MV-4-11 (cell line): Measurements from ENCODE around the gene TXNDC15.
"Not testable (repeated sequence)": the region's sequence is repeated elsewhere in the genome, so short reads cannot be mapped to it uniquely, and the experiment has no call there.

Experiments
- DNase-seq: peaks from one replicate; lab custom pipeline; 2025; lab: John Stamatoyannopoulos, UW

Gene TXNDC15, protein sequence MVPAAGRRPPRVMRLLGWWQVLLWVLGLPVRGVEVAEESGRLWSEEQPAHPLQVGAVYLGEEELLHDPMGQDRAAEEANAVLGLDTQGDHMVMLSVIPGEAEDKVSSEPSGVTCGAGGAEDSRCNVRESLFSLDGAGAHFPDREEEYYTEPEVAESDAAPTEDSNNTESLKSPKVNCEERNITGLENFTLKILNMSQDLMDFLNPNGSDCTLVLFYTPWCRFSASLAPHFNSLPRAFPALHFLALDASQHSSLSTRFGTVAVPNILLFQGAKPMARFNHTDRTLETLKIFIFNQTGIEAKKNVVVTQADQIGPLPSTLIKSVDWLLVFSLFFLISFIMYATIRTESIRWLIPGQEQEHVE

DNA sequence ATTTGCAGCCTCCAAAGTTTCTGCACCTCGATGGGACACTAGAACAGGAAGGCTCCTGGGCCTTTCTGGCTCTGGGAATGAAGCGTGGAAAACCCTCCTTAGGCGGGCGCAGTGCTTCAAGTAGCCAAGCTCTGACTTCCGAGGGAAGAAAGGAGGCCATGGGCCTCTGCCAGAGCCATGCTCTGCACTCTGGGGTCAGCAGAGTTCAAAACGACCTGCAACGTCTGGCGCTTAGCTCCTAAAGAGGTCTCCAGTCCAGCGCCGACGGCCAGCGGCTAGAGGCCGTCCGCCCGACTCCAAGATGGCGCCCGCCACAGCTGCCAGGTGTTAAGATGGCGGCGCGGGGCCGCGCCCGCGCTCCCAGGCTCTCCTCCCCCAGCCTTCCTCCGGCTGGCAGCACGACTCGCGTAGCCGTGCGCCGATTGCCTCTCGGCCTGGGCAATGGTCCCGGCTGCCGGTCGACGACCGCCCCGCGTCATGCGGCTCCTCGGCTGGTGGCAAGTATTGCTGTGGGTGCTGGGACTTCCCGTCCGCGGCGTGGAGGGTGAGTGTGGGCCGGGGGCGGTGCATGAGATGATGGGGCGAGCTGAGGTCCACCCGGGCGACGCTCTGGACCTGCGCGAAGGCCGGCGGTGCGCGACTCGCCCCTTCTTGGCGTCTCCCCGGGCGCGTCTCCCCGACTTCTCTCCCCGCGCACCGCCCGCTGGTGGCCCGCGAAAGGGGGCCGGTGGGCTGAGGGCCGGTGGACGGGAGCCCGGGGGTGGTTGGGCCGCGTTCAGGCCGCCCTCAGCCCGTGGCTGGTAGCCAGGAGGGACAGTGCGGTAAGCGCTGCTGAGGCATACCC is at the start of gene TXNDC15:
TSS of gene TXNDC15 (plus strand) at position 385 of the 844 bp plus-strand sequence. CDS start at position 442, 57 bp downstream.
- DNase-seq, result peak; percentile 70

DNA sequence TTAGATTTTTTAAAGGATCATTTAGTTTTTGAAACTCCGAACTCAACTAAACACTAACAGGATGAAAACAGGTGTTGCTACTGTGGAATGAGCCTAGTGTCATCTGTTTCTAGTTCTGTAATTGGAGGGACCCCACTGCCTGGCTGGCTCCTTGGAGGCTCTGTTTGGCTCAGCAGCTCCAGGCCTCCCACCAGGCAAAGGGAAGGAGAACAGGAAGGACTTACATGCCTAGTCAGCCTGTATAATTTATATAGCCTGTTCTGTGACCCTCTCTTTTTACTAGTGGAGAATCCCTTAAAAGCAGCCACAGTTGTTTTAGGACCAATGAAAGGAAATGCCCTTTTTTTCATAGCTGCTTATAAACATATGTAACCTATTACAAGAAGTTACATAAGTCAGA is 49.5 kb upstream of the TXNDC15 start:
- no peak for DNase-seq

DNA sequence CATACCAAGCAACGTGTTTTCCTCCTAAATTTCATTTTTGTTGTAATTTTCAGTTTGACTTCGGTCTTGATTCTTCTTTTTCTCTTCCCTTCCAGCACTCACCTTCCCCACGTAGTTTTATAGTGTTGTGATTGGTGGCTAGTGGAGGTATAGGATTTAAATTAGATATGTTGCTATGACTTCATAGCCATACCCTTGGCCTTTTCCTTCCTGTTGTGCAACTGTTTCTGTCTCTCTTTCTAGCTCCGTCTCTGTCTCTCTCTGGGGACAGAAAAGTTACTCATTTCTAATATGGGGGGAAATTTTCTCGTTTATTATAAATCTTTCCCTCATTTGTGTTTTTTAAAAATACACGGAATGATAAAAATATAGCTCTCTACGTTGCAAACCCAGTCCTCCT is 49.0 kb upstream of the TXNDC15 start:
- peak; percentile 31 for DNase-seq

DNA sequence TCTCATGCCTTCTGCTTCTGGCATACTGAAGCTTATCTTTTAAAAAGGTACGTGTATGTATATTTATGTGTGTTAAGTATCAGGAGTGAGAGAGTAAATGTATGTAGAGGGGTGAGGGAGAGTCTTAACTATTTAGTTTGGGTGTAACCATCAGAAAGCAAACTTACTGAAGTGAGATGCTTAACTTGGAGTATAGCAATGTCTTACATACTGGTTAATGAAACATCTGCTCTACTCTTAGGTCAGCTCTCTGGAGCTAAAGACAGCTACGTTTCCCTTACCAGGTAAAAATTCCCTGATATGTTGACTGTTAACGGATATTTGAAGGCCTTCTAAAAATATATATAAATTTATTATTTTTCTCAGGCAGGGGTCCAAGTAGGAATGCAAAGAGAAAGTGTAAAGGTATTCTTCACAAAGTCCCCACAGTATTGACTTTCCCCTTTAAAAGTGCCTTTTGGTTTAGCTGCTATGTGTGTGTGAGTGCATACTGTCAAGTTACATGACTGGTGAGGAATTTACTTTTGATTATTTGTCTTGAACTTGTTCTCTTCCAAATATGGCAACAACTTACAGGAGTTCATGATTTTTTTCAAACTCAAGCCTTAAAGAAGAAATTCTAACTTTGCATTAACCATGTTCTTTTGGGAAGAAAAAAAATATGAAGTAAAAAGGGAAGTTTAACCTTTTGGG is 40.7 kb upstream of the TXNDC15 start:
- DNase-seq, result no peak

DNA sequence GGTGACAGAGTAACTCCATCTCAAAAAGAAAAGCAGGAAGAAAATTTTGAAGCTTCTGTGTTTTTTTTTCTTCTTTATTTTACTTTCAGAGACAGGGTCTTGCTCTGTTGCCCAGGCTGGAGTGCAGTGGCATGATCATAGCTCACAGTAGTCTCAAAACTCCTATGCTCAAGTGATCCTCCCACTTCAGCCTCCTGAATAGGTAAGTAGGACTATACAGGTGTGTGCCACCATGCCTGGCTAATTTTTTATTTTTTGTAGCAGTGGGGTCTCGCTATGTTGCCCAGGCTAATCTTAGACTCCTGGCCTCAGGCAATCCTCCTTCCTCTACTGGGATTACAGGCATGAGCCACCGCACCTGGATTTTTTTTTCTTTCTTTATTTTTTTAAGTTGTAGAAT is 38.5 kb upstream of the TXNDC15 start:
- DNase-seq, result no peak

DNA sequence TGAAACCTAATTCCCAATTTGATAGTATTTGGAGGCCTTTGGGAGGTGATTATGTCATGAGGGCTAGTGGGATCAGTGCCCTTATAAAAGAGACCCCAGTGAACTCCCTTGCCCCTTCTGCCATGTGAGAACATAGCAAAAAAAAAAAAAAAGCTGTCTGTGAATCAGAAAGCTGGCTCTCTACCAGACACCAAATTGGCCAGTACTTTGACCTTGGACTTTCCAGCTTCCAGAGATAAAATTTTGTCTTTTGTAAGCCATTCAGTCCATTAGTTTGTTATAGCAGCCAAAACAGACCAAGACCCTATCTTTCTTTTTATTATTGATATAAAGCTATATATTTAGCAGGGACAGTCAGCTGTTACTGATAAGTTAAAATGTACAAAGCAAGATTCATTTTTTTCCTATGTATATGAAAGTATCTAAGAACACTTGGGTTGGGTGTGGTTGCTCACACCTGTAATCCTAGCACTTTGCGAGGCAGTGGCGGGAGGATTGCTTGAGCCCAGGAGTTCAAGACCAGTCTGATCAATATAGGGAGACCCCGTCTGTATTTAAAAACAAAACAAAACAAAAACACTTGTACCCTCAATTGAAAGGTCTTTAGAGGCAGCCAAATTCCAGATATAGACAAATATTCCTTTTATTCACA is 36.5 kb upstream of the TXNDC15 start:
- no peak for DNase-seq

DNA sequence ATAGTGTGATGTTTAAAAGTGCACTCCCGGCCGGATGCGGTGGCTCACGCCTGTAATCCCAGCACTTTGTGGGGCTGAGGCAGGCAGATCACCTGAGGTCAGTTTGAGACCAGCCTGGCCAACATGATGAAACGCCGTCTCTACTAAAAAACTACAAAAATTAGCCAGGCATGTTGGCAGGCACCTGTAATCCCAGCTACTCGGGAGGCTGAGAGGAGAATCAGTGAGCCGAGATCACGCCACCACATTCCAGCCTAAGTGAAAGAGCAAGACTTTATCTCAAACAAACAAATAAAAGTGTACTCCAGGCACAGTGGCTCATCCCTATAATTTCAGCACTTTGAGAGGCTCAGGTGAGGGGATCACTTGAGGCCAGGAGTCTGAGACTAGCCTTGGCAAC is 35.8 kb upstream of the TXNDC15 start:
- DNase-seq, result not testable (repeated sequence)

DNA sequence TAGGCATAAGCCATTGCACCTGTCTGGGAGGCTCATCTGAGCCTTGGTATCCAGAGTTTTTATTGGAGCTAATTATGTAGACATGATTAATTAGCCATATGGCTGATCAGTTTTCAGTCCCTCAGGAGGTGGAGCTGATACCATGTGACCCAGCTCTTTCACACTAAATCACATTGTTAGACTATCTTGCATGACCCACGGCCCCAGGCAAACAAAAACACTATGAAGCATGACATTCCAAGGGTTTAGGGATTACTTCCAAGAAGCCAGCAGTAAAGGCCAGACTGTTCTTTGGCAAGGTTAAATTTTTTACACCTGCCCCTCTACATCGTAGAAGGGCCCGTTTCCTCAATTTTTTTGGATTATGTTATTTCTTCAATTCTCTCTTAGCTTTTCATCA is 33.4 kb upstream of the TXNDC15 start:
- no peak for DNase-seq

DNA sequence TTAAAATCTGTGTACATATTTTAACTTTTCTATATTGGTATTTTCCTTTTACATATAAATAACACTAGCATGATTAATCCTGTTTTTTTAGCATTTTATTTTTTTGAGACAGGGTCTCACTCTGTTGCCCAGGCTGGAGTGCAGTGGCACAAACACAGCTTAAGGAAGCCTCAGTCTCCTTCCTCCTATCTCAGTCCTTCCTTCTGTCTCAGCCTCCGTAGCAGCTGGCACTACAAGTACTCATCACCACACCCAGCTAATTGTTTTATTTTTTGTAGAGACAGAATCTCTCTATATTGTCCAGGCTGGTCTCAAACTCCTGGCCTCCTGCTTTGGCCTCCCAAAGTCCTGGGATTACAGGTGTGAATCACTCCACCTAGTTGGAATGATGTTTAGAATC is 29.9 kb upstream of the TXNDC15 start:
- no peak for DNase-seq

DNA sequence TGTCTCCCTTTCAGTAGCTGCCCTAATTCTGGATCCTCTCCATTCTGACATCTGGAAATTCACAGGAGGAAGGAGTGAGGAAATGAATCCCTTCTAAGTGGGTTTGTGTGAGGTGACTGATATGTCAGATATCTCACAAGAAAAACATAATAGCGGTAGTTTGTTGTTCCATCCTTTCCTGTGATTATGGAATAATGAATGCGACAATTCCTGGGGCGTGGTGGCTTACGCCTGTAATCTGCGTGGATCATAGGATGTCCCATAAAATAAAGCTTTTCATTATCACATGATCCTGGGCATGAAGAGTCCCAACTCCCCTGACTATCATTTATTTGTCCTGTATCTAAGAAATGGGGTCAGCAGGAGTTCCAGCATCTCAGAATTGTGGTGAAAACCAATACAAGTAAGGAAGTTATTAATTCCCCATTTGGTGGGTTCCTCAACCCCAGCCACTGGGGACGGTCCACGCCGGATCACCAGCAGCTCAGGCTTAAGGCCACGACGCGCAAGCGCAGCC is 28.8 kb upstream of the TXNDC15 start:
- DNase-seq, result no peak

DNA sequence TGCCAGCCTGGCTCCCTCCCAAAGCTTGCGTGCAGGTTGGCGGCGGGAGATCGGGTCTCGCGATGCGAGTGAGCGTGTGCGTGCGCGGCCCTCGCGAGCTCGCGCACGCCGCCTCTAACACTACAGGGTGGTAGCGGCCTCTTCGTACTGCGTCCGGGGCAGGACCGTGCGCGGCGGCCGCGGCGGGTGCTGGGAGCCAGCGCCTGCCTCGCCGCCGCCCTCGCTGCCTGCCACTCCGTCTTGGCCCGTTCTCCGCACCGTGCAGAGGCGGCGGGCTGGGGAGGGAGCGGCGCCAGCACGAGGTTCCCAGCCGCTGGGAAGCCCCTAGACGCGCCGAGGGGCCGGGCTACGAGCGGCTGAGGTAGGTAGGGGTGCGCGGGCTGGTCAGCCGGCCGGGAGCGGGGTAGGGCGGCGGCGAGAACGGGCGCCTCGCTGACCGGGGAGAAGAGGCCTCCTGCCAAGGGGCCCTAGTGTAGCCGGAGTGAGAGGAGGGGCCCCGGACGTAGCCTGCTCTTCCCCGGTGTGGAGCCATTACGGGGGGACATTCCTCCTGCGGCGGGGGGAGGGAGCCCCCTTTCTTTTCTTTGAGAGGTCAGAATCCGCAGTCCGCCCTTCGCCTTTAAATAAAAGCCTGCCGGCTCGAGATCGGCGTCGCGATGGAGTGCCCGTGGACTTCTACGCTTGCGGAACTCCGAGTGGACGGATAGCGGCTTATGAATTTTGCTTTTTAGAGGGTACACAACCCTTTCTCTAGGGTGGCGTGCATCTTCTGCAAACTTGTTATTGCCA is 28.1 kb upstream of the TXNDC15 start, which contains the start of gene C5orf24:
TSS of gene C5orf24 (plus strand) at position 117 of the 789 bp plus-strand sequence. CDS start 8,933 bp downstream, outside the sequence.
- peak; percentile 93 for DNase-seq

DNA sequence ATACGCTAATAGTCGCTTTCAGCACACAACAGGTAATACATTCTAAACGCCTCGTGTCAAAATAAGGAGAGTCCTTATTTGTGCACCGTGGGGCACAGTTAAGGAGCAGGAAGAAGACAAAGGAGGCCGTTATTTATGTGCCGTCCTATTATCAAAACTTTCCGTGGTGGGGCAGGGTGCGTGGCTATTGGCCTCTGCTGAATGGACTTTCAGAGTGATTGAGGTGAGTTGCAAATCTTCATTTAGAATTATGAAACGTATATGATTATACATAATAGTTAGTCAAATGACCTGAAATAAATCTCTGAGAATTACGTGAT is 27.6 kb upstream of the TXNDC15 start:
- DNase-seq, result no peak

DNA sequence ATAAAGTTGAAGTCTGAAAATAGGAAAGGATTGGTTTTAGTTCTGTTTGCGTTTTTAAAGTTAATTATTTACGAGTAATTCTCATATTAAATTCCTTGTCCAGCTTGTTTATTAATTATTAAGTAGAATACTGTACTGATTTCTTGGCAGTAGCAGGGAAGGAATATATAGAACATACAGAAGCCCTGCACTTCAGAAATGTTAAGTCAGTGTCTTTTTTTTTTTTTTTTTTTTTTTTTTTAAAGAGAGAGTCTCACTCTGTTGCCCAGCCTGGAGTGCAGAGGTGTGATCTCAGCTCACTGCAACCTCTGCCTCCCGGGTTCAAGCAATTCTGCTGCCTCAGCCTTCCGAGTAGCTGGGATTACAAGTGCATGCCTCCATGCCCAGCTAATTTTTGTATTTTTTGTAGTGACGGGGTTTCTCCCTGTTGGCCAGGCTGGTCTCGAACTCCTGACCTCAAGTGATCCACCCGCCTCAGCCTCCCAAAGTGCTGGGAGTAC is 24.7 kb upstream of the TXNDC15 start:
- not testable (repeated sequence) for DNase-seq

DNA sequence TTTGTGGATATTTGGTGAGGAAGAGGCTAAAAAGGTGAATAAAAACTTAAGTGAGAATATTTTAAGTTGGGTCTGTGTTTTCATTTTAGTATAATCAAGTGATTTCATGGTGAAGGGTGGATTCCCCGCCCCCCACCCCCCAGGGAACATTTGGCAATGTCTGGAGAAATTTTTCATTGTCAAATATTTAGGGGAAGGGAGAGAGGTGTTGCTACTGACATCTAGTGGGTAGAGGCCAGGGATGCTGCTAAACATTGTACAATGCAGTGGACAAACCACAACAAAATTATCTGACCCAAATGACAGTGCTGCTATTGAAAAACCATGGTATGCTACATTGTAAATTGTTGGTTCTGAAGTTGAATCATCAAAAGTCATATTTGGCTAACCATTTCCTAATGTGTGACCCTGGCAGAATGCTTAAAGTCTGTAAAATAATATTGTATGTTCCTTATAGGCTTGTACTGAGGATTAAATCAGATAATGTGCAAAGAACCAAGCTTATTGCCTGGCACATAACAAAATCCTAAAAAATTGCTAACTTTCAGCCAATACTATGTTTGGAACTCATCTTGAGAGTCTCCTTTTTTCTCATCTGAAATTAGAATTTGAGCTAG is 22.8 kb upstream of the TXNDC15 start:
- DNase-seq, result peak; percentile 51

DNA sequence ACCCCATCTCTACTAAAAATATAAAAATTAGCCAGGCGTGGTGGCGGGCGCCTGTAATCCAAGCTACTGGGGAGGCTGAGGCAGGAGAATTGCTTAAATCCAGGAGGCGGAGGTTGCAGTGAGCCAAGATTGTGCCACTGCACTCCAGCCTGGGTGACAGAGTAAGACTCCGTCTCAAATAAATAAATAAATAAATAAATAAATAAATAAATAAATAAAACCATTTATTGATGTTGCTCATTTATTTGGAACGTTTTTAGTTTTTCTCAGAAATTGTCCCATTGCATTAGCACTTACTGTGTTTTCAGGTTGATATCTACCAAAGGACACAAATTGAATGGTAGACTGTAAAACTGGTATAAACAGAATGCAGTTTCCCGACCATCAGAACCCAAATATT is 17.7 kb upstream of the TXNDC15 start:
- DNase-seq, result not testable (repeated sequence)

DNA sequence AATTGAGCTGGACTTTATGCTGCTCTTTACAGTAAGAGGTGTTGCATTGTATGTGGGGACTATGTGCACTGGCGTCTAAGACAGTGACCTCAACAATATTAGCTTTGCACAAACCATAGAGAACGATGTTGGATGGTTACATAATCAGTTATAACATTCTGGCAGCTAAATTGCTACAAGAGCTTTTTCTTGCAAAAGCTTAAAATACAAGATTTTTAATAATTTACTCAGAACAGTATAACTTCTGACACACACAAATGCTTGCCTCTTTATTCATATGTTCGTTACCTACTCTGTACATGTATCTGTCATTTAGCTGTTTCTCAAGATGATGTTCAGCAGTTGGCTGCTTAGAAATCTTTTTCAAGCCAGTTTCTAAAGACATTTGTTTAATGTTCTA is 16.8 kb upstream of the TXNDC15 start:
- no peak for DNase-seq

DNA sequence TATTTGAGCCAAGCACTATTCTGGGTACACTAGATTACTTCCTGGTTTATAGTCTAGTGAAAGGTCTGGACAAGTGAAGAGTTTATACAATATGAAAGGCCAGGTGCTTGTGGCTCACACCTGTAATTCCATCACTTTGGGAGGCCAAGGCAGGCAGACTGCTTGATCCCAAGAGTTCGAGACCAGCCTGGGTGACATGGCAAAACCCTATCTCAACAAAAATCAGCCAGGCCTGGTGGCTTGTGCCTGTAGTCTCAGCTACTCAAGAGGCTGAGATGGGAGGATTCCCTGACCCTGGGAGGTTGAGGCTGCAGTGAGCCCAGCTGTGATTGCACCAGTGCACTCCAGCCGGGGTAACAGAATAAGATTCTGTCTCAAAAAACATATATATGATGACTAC is 9.5 kb upstream of the TXNDC15 start:
- DNase-seq, result no peak

DNA sequence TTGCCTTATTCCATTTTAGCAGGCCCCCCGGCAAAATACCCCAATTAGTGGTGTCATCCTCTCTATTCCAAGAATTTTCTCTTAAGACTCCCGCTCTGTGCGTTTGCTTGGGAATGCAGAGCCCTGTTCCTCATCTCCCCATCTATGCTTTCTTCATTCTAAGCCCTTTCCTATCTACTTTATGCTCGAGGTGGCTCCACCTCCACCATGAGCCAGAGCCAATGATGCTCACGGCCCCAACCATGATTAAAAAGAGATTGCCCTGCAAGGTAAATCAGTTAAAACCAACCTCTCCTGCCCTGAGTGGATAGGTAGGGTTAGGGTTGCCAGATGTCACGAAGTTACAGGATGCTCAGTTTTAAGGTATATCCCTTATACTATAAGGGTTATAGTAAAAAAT is 677 bp upstream of the TXNDC15 start:
- DNase-seq, result no peak

DNA sequence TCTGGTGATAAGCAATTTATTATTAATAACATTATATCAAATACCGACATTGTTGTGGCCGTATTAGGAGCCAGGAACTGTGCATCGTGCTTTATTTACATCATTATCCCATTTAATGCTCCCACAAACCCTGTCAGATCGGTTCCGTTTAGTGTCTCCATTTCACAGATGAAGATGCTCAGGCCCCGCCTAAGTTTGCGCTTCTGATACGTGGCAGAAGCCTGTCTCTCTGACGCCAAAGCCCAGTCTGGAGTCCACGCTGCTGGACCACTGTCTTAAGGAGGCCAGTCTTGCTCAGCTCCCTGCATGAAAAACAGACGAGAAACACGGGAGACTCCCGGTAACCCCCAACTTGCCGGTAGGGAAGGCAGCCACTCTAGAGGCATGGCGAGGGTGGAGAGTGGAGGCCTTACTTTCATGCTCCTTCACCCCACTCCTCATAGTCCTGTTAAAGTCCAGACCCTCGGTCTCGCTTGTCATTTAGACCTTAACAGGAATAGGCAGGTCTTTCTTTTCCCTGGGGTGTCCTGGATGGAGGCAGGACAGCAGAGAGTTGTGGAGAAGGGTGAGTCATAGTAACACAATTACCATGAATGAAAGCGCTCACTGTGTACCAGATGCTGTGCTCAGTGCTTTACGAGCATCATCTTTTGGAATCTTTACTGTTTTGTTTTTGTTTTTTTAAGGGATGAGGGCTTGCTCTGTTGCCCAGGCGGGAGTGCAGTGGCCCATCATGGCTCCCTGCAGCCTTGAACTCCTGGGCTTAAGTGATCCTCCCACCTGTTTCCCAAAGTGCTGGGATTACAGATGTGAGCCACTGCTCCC is 872 bp downstream of the TXNDC15 start:
- DNase-seq, result peak; percentile 8

DNA sequence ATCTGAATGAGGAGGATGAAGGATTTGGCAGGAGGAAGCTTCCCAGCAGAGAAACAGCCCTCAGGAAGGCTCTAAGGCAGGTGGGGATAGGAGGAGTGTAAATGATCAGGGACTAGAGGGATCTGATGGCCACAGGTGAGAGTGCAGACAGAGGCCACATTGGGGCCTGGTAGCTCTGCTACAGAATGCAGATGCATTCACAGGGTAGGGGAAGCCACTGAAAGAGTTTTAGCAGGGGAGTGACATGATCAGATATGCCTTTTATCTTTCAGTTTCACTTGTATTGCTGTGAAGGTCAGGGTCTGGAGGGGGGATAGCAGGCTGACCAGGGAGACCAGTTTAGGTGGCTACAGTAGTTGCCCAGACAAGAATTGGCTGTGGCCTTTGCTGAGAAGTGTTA is 3.0 kb downstream of the TXNDC15 start:
- no peak for DNase-seq
